CD4-positive, alpha-beta memory T cell (primary cell): ENCODE results near the gene GAPDH. TPM values are rescaled to one million over a fixed set of nuclear protein-coding genes. Genes with fewer than 3 reads are reported as not detected.
"Not testable (repeated sequence)": the region's sequence is repeated elsewhere in the genome, so short reads cannot be mapped to it uniquely, and the experiment has no call there.

Experiments
- CTCF ChIA-PET: fragments of 350-600 bp; sonication (Branson Sonifier 250); formaldehyde crosslinking; loops from one replicate; lab custom pipeline; 2021; ENCODE audit warnings: inconsistent platforms; ENCODE audit not compliant: partially characterized antibody; lab: Charles Lee
- POLR2A ChIA-PET: fragments of 350-600 bp; sonication (Branson Sonifier 250); formaldehyde crosslinking; loops from one replicate; lab custom pipeline; 2021; ENCODE audit not compliant: partially characterized antibody; lab: Charles Lee
- DNase-seq, 5 donors: peaks; one replicate each; pipeline versions ENCODE4 v3.0.0 to v3.0.0-alpha.2; 2020 to 2022; ENCODE audit warnings: mixed read lengths in 1 of 5
- H3K27ac ChIP-seq: one replicate; pipeline ENCODE4 v1.7.0; 2013; ENCODE audit warnings: low read depth, low read length
- H3K27me3 ChIP-seq: 2 replicates; pipeline ENCODE4 v1.7.0; 2013; ENCODE audit warnings: mild to moderate bottlenecking, low read length, moderate library complexity; ENCODE audit not compliant: insufficient read depth
- H3K36me3 ChIP-seq: 2 replicates; pipeline ENCODE4 v1.7.0; 2013; ENCODE audit warnings: mild to moderate bottlenecking, low read length, moderate library complexity; ENCODE audit not compliant: insufficient read depth
- H3K4me1 ChIP-seq: 2 replicates; pipeline ENCODE4 v1.7.0; 2013; ENCODE audit warnings: mild to moderate bottlenecking, low read length, moderate library complexity; ENCODE audit not compliant: insufficient read depth
- H3K4me3 ChIP-seq, 2 donors: one replicate each; pipeline ENCODE4 v1.7.0; 2013; ENCODE audit warnings: low read length in 2 of 2, mild to moderate bottlenecking in 1 of 2
- H3K9me3 ChIP-seq, 2 donors: one replicate each; pipeline ENCODE4 v1.7.0; 2013; ENCODE audit warnings: low read length in 2 of 2, control low read depth in 1 of 2; ENCODE audit not compliant: control insufficient read depth in 1 of 2
- H3K27ac Mint-ChIP-seq, 7 donors: one replicate each; pipeline ENCODE4 v1.8.0; 2020 to 2021; ENCODE audit warnings: mixed read lengths in 7 of 7, mild to moderate bottlenecking in 6 of 7, inconsistent platforms in 3 of 7, moderate library complexity in 3 of 7
- H3K27me3 Mint-ChIP-seq, 2 donors: one replicate each; pipeline ENCODE4 v1.8.0; 2020 to 2021; ENCODE audit warnings: mixed read lengths in 2 of 2
- H3K36me3 Mint-ChIP-seq, 2 donors: one replicate each; pipeline ENCODE4 v1.8.0; 2020 to 2021; ENCODE audit warnings: mixed read lengths in 2 of 2, inconsistent platforms in 1 of 2, mild to moderate bottlenecking in 1 of 2
- H3K4me1 Mint-ChIP-seq, 4 donors: one replicate each; pipeline ENCODE4 v1.8.0; 2020 to 2021; ENCODE audit warnings: mixed read lengths in 4 of 4, mild to moderate bottlenecking in 1 of 4
- H3K4me3 Mint-ChIP-seq, 8 donors: one replicate each; pipeline ENCODE4 v1.8.0; 2020 to 2021; ENCODE audit warnings: mixed read lengths in 8 of 8, mild to moderate bottlenecking in 7 of 8, moderate library complexity in 6 of 8, inconsistent platforms in 3 of 8
- H3K9me3 Mint-ChIP-seq, 8 donors: one replicate each; pipeline ENCODE4 v1.8.0; 2020 to 2021; ENCODE audit warnings: mixed read lengths in 8 of 8, mild to moderate bottlenecking in 5 of 8, inconsistent platforms in 3 of 8, moderate library complexity in 1 of 8
- intact Hi-C: fragments of 100-400 bp; cut with micrococcal nuclease; formaldehyde crosslinking; loops from one replicate; pipeline ENCODE4 v1.15.1; 2023
- polyA plus RNA-seq, 2 donors: library from polyadenylated mRNA; unstranded; fragments of 300-500 nt; fragmentation: Illumina TruSeq; gene quantifications; one replicate each; pipeline ENCODE4 v1.2.3, GENCODE V29; 2021
- total RNA-seq, 2 experiments: library from RNA; stranded (reverse); gene quantifications; one replicate each; pipeline ENCODE4 v1.2.3, GENCODE V29; 2021

GAPDH gene
- total and polyA plus RNA-seq, 4 experiments from 2014 or later = 474 to 2,185 (median 1,163) TPM

DNA sequence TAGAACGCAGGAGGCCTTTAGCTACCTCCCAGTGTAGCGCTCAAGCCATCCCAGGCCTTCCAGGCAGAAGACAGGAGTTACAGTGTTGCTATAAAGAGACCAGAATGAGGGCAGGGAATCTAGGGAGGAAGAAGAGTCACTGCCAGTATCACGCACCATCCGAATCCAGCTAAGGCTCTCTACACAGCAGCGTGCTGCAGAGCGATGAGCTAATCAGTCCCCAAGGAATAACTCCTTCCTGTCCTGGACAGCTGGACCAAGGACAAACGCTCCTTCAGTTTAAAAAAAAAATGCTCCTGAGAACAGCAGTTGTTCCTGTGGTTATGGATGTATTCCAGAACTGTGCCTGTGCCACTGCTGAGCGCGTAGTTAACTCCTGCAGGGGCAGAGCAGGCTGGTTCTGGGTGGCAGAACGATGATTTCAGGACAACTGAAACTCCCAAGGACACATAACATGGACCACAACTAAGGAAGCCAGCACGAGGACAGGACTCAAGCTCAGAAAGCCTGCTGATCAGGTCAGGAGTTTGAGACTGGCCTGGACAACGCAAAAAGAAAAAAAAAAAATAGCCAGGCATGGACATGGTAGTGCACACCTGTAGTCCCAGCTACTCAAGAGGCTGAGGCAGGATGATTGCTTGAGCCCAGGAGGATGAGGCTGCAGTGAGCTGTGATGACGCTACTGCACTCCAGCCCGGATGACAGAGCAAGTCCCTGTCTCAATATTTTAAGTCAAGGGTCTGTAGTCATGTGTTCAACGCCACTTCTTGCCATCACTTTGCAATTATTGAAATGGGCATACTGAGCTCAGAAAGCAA is 18.9 kb downstream of the GAPDH start:
- Mint-ChIP-seq H3K4me1 (peaks cover 31 to 64% (median 48%) of the 10 kb centered on the region in 4 donors), H3K4me3 (peak overlapping the region; percentile 32 to 90 (median 55)), H3K36me3 (peaks cover 5 to 51% of the 10 kb centered on the region in 2 donors), H3K27ac (peak overlapping the region in 4 of 7 donors; percentile 57 to 79 (median 68)), H3K27me3 (no peaks in the 10 kb centered on the region), H3K9me3 (no peaks in the 10 kb centered on the region)
- POLR2A ChIA-PET = interaction anchor here (1.1 to 6.3 kb wide), 9 partner anchors 10 to 128 kb away, joined by 3 to 66 read pairs (median 5); partner anchors contain the start of genes NOP2 and VAMP1
- Histone ChIP-seq H3K36me3 (peaks cover 29% of the 10 kb centered on the region), H3K27me3 (no peaks in the 10 kb centered on the region), H3K4me1 (peaks cover 56% of the 10 kb centered on the region), H3K4me3 (no peak overlapping the region), H3K9me3 (no peaks in the 10 kb centered on the region), H3K27ac (no peak overlapping the region)
- CTCF ChIA-PET = interaction anchor here (0.7 to 7.0 kb wide), 15 partner anchors 10 to 129 kb away, joined by 3 to 88 read pairs (median 4); partner anchors contain the start of genes GAPDH and NOP2
- intact Hi-C loops = no loop called here
- DNase-seq = no peak

DNA sequence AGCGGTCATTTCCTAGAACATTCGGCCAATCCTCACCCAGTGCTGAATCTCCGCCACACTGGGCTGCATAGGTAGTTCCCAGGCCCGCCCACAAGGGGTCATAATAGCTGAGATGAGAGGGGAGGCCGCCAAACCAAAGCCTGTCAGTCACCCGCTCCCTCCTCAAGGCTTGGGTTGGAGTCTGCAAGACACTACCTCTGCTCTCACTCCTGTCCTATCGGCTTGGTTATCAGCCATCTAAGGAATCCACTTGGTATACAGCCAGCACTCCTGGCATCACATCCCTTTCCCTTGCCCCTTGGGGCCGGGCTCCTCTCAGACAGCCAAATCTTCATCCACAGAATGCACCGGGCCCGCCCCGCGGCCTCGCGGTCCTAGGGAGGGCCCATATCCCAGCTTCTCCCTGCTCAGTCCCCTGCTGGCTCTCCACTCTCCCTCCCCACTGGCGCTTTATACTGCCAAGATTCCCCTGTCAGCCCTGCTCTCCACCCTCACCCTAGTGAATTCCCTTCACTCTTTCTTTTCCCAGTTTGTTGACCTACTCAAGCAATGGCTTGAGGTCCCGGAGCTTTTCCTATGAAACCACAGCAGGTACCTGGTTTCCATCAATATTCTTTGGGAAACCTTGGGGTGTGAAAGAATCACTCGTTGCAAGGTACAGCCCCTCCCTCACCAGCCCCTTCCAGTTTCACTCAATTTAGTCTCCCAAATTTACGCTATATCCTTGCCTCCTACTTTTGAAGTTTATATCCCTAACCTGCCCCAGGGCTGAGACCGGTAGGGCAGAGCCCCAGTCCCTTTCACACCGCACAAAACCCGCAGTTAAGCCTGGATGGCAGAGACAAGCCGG is 20.1 kb downstream of the GAPDH start:
- Histone ChIP-seq H3K36me3 (peaks cover 25% of the 10 kb centered on the region), H3K9me3 (no peaks in the 10 kb centered on the region), H3K27ac (peak overlapping the region; percentile 48), H3K27me3 (no peaks in the 10 kb centered on the region), H3K4me1 (peaks cover 57% of the 10 kb centered on the region), H3K4me3 (peak overlapping the region; percentile 71 to 73)
- Mint-ChIP-seq H3K27ac (peak overlapping the region; percentile 14 to 89 (median 70)), H3K36me3 (peaks cover 5 to 49% of the 10 kb centered on the region in 2 donors), H3K9me3 (no peaks in the 10 kb centered on the region), H3K4me1 (peaks cover 28 to 64% (median 45%) of the 10 kb centered on the region in 4 donors), H3K27me3 (no peaks in the 10 kb centered on the region), H3K4me3 (peak overlapping the region; percentile 81 to 96 (median 88))
- CTCF ChIA-PET = interaction anchor here (0.6 to 7.0 kb wide), 16 partner anchors 9 to 144 kb away, joined by 3 to 88 read pairs (median 4); partner anchors contain the start of gene GAPDH
- intact Hi-C loops = loop anchor here (5.0 kb wide), 1 partner anchor 217 kb away; no protein-coding TSS in a partner anchor
- peak; percentile 60 to 79 (median 63) for DNase-seq
- POLR2A ChIA-PET = interaction anchor here (1.1 to 6.3 kb wide), 9 partner anchors 8 to 129 kb away, joined by 3 to 66 read pairs (median 5); partner anchors contain the start of genes NOP2 and VAMP1

DNA sequence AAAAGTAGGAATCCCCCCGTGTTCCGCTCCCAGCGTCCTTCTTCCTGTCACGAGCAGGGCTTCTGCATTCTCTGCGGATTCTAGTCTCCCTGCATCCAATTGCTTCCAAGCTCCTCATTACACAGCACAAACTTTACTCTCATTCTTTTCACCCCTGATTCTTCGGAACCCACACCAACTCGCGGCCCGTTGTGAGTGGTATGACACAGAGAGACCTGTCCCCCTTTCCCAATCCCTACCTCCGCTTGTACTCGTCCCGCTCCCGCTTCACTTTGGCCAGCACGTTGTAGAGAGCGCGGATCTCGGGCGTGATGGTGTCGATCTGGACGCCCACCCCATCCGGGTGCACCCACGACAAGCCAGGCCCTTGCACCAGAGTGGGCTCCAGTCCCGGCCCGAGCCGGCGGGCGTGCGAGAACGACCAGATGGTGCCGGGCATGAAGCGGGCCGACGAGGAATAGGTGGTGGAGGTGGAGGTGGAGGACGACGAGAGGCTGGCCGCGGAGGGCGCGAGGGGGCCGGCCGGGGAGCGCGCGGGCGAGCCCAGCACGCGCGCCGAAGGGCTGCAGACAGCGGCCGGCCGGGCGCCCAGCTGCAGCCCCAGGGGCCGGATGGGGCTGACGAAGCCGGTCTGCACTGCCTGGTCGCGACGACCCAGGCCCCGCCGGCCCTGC is 20.8 kb downstream of the GAPDH start:
- peaks cover 29% of the 10 kb centered on the region for H3K36me3 ChIP-seq
- H3K4me1 ChIP-seq = peaks cover 57% of the 10 kb centered on the region
- peaks cover 13 to 52% of the 10 kb centered on the region in 2 donors for H3K36me3 Mint-ChIP-seq
- H3K27ac ChIP-seq = peak overlapping the region; percentile 48
- H3K9me3 Mint-ChIP-seq = no peaks in the 10 kb centered on the region
- intact Hi-C loops = loop anchor here (5.0 kb wide), 1 partner anchor 218 kb away; no protein-coding TSS in a partner anchor
- H3K4me1 Mint-ChIP-seq = peaks cover 28 to 64% (median 45%) of the 10 kb centered on the region in 4 donors
- no peaks in the 10 kb centered on the region for H3K27me3 ChIP-seq
- no peaks in the 10 kb centered on the region for H3K27me3 Mint-ChIP-seq
- H3K9me3 ChIP-seq = no peaks in the 10 kb centered on the region
- H3K4me3 Mint-ChIP-seq = peak overlapping the region; percentile 92 to 97 (median 93)
- H3K4me3 ChIP-seq = peak overlapping the region; percentile 71 to 73
- POLR2A ChIA-PET = interaction anchor here (1.2 to 6.3 kb wide), 8 partner anchors 9 to 94 kb away, joined by 3 to 66 read pairs (median 9); partner anchors contain the start of genes NOP2 and VAMP1
- CTCF ChIA-PET = interaction anchor here (0.6 to 7.0 kb wide), 9 partner anchors 9 to 143 kb away, joined by 3 to 88 read pairs (median 4); partner anchors contain the start of gene GAPDH
- H3K27ac Mint-ChIP-seq = peak overlapping the region; percentile 63 to 89 (median 81)
- no peak for DNase-seq

- peak overlapping the region; percentile 30 to 88 (median 82) for H3K27ac Mint-ChIP-seq
- Histone ChIP-seq H3K4me3 (peak overlapping the region in 1 of 2 donors; percentile 71), H3K4me1 (peaks cover 57% of the 10 kb centered on the region), H3K36me3 (peaks cover 31% of the 10 kb centered on the region), H3K27ac (peak overlapping the region; percentile 22)
- not testable (repeated sequence) for H3K27me3 ChIP-seq, DNase-seq, H3K9me3 ChIP-seq, H3K27me3 Mint-ChIP-seq, H3K9me3 Mint-ChIP-seq
- intact Hi-C loops = loop anchor here (1.0 to 5.0 kb wide), 6 partner anchors 12 to 296 kb away; partner anchors contain the start of genes CHD4, GAPDH, NOP2 and USP5
- H3K36me3 Mint-ChIP-seq = peaks cover 21 to 57% of the 10 kb centered on the region in 2 donors
- H3K4me3 Mint-ChIP-seq = peak overlapping the region; percentile 90 to 97 (median 93)
- peaks cover 27 to 59% (median 47%) of the 10 kb centered on the region in 4 donors for H3K4me1 Mint-ChIP-seq
- ChIA-PET CTCF (interaction anchor here (2.1 to 7.0 kb wide), 6 partner anchors 7 to 133 kb away, joined by 8 to 61 read pairs (median 12); partner anchors contain the start of gene NOP2), POLR2A (interaction anchor here (1.1 to 5.7 kb wide), 6 partner anchors 10 to 95 kb away, joined by 4 to 40 read pairs (median 8); partner anchors contain the start of genes NOP2 and VAMP1)
Measured at GRCh38 chr12:6556496-6556817, 22.1 kb downstream of the GAPDH start.

- H3K4me1 ChIP-seq = peaks cover 53% of the 10 kb centered on the region
- H3K4me1 Mint-ChIP-seq = peaks cover 27 to 58% (median 43%) of the 10 kb centered on the region in 4 donors
- ChIA-PET CTCF (interaction anchor here (0.9 to 3.9 kb wide), 14 partner anchors 9 to 230 kb away, joined by 3 to 15 read pairs (median 6); partner anchors contain the start of genes MLF2 and NOP2), POLR2A (interaction anchor here (0.7 to 5.7 kb wide), 8 partner anchors 10 to 95 kb away, joined by 3 to 40 read pairs (median 7); partner anchors contain the start of genes GAPDH and NOP2)
- H3K27me3 Mint-ChIP-seq = no peaks in the 10 kb centered on the region
- H3K9me3 Mint-ChIP-seq = no peaks in the 10 kb centered on the region
- H3K27ac ChIP-seq = peak overlapping the region; percentile 22
- no peaks in the 10 kb centered on the region for H3K27me3 ChIP-seq
- H3K9me3 ChIP-seq = no peaks in the 10 kb centered on the region
- DNase-seq = no peak
- no peak overlapping the region for H3K4me3 ChIP-seq
- peaks cover 32% of the 10 kb centered on the region for H3K36me3 ChIP-seq
- intact Hi-C loops = loop anchor here (1.0 to 5.0 kb wide), 6 partner anchors 11 to 296 kb away; partner anchors contain the start of genes CHD4, GAPDH, NOP2 and USP5
- peak overlapping the region in 6 of 7 donors; percentile 38 to 88 (median 84) for H3K27ac Mint-ChIP-seq
- H3K4me3 Mint-ChIP-seq = peak overlapping the region; percentile 90 to 97 (median 93)
- peaks cover 23 to 54% of the 10 kb centered on the region in 2 donors for H3K36me3 Mint-ChIP-seq
Measured at GRCh38 chr12:6556857-6557256, 22.5 kb downstream of the GAPDH start.
